GM12878 (cell line): Measurements from ENCODE around the gene HMGCS1. TPM values are rescaled to one million over a fixed set of nuclear protein-coding genes. Genes with fewer than 3 reads are reported as not detected.

Experiments
- ATAC-seq: fragments of 200-7000 bp; cut with Tn5 transposase; 3 replicates; pipeline ENCODE4 v1.9.1; 2020; ENCODE audit warnings: mild to moderate bottlenecking, moderate library complexity
- BruUV-seq: library from RNA; stranded (reverse); fragments of 400-500 nt; replicated peaks from 2 replicates; lab custom pipeline; 2021; lab: Mats Ljungman, UMichigan
- CTCF ChIA-PET: fragments of 300-600 bp; sonication (Branson Sonifier 250); formaldehyde crosslinking; extraction: SDS; loops from one replicate; lab custom pipeline; 2021; ENCODE audit warnings: inconsistent platforms; lab: Yijun Ruan, JAX
- POLR2A ChIA-PET: fragments of 350-600 bp; formaldehyde crosslinking; extraction: SDS; loops from one replicate; lab custom pipeline; 2021; ENCODE audit warnings: inconsistent platforms; lab: Charles Lee
- RAD21 ChIA-PET: fragments of 300-600 bp; sonication (Branson Sonifier 250); formaldehyde crosslinking; loops from one replicate; lab custom pipeline; 2023; ENCODE audit warnings: antibody characterized with exemption; ENCODE audit not compliant: unreplicated experiment; lab: Charles Lee
- SMC1A ChIA-PET: fragments of 300-600 bp; sonication (Branson Sonifier 250); formaldehyde crosslinking; loops from one replicate; lab custom pipeline; 2023; ENCODE audit not compliant: unreplicated experiment, uncharacterized antibody; lab: Charles Lee
- DNase-seq: peaks from one replicate; pipeline ENCODE4 v3.0.0-alpha.2; 2011; ENCODE audit warnings: low read depth, low spot score
- FAIRE-seq: peaks from 3 replicates; lab custom pipeline; 2011; peaks lifted over from hg19 to GRCh38; lab: Jason Lieb, UNC
- H2AFZ ChIP-seq: 2 replicates; pipeline ENCODE4 v1.6.0; 2011; ENCODE audit warnings: low read depth, low read length, control low read depth; ENCODE audit not compliant: control insufficient read depth
- H3K27ac ChIP-seq: 2 replicates; pipeline ENCODE4 v1.5.1; 2011; ENCODE audit warnings: control low read depth; ENCODE audit not compliant: control insufficient read depth, insufficient read depth
- H3K27me3 ChIP-seq, 2 experiments: replicated peaks in 1 of 2; 2 replicates each; pipeline versions ENCODE4 v1.6.0 to v1.6.1; 2011; ENCODE audit warnings: low read length in 1 of 2; ENCODE audit not compliant: control insufficient read depth in 2 of 2, insufficient read depth in 2 of 2
- H3K36me3 ChIP-seq, 2 experiments: 2 replicates each; pipeline ENCODE4 v1.5.1; 2011; ENCODE audit warnings: low read length in 1 of 2; ENCODE audit not compliant: control insufficient read depth in 2 of 2, insufficient read depth in 2 of 2
- H3K4me1 ChIP-seq: 2 replicates; pipeline ENCODE4 v1.6.1; 2011; ENCODE audit warnings: mild to moderate bottlenecking, low read length, moderate library complexity, mixed read lengths; ENCODE audit not compliant: control insufficient read depth, insufficient read depth
- H3K4me2 ChIP-seq: 2 replicates; pipeline ENCODE4 v1.6.0; 2011; ENCODE audit warnings: control low read depth; ENCODE audit not compliant: control insufficient read depth, insufficient read depth
- H3K4me3 ChIP-seq: fragments of 200-600 bp; sonication (generic); 2 replicates; pipeline ENCODE4 v1.5.1; 2016
- H3K79me2 ChIP-seq: 2 replicates; pipeline ENCODE4 v1.6.0; 2011; ENCODE audit warnings: low read length; ENCODE audit not compliant: control insufficient read depth, insufficient read depth
- H3K9ac ChIP-seq: 2 replicates; pipeline ENCODE4 v1.8.0; 2011; ENCODE audit warnings: low read length, control low read depth, mixed read lengths; ENCODE audit not compliant: control insufficient read depth, insufficient read depth
- H3K9me3 ChIP-seq: replicated peaks from 3 replicates; pipeline ENCODE4 v1.5.1; 2011; ENCODE audit warnings: mild to moderate bottlenecking, low read length; ENCODE audit not compliant: control insufficient read depth, insufficient read depth
- H4K20me1 ChIP-seq: 2 replicates; pipeline ENCODE4 v1.6.0; 2011; ENCODE audit not compliant: control insufficient read depth, insufficient read depth
- CREB1 ChIP-seq: IDR thresholded peaks from 2 replicates; pipeline ENCODE4 v1.6.1; 2012; ENCODE audit warnings: low read depth, mild to moderate bottlenecking, inconsistent platforms
- E2F8 ChIP-seq: fragments of 450-650 bp; IDR thresholded peaks from 2 replicates; pipeline ENCODE4 v1.6.1; 2018; ENCODE audit warnings: mild to moderate bottlenecking, low read depth, moderate library complexity; ENCODE audit not compliant: partially characterized antibody
- FOXM1 ChIP-seq: IDR thresholded peaks from 2 replicates; pipeline ENCODE4 v1.6.1; 2012; ENCODE audit warnings: low read depth, mild to moderate bottlenecking, inconsistent platforms, low read length, moderate library complexity
- MAX ChIP-seq: IDR thresholded peaks from 2 replicates; pipeline ENCODE4 v1.6.1; 2012; ENCODE audit warnings: low read depth, low read length, improper control_type of control experiment
- NKRF ChIP-seq: fragments of 450-650 bp; conservative IDR thresholded peaks from 2 replicates; pipeline ENCODE4 v1.6.1; 2017; ENCODE audit warnings: mild to moderate bottlenecking, moderate library complexity
- NR2C2 ChIP-seq: IDR thresholded peaks from 2 replicates; pipeline ENCODE4 v1.6.1; 2011; ENCODE audit warnings: borderline replicate concordance, low read depth; ENCODE audit not compliant: control insufficient read depth, insufficient read length
- RBBP5 ChIP-seq: fragments of 200-600 bp; sonication (generic); conservative IDR thresholded peaks from 2 replicates; pipeline ENCODE4 v1.6.1; 2016
- RELB ChIP-seq: fragments of 450-650 bp; IDR thresholded peaks from 2 replicates; pipeline ENCODE4 v1.6.1; 2017; ENCODE audit warnings: low read depth, mild to moderate bottlenecking, moderate library complexity
- SIN3A ChIP-seq: IDR thresholded peaks from 2 replicates; pipeline ENCODE4 v1.6.1; 2012; ENCODE audit warnings: low read depth, low read length, improper control_type of control experiment
- SMAD1 ChIP-seq: fragments of 450-650 bp; IDR thresholded peaks from 2 replicates; pipeline ENCODE4 v1.6.1; 2018; ENCODE audit warnings: mild to moderate bottlenecking, low read depth; ENCODE audit not compliant: partially characterized antibody
- TCF12 ChIP-seq: IDR thresholded peaks from 2 replicates; pipeline ENCODE4 v1.6.1; 2011; ENCODE audit warnings: low read depth, mild to moderate bottlenecking, low read length
- ZNF622 ChIP-seq: fragments of 450-650 bp; IDR thresholded peaks from 2 replicates; pipeline ENCODE4 v1.6.1; 2017; ENCODE audit warnings: mild to moderate bottlenecking, inconsistent platforms
- WGBS: methylation state at CpG from one replicate; pipeline ENCODE4 v1.1.6; 2016; ENCODE audit warnings: low lambda C conversion rate; ENCODE audit not compliant: insufficient replicate concordance, insufficient coverage; ENCODE audit errors: missing lambda C conversion rate; 5-methylcytosine and 5-hydroxymethylcytosine counted together
- in situ Hi-C: fragments of 300-500 bp; cut with MboI; formaldehyde crosslinking; loops from 9 replicates; pipeline ENCODE4 v1.14.3; 2018; ENCODE audit warnings: mixed read lengths
- intact Hi-C: fragments of 100-400 bp; cut with micrococcal nuclease; formaldehyde crosslinking; loops from one replicate; pipeline ENCODE4 v1.14.2; 2022; ENCODE audit not compliant: unreplicated experiment
- polyA plus RNA-seq, 11 experiments: library from polyadenylated mRNA; depleted of rRNA in 4 of 11; unstranded in 6 of 11; stranded (reverse) in 5 of 11; fragments of >200 nt; fragmentation: Nextera tagmentation in 4 of 11; fragmentation: Illumina TruSeq in 1 of 11; extraction: Ambion mirVana in 4 of 11; extraction: Trizol in 1 of 11; gene quantifications; 1 replicate in 1 of 11; 2 replicates in 10 of 11; pipeline versions ENCODE4 v1.2.1 to v1.2.3, GENCODE V29; 2011 to 2016; ENCODE audit warnings: inconsistent platforms in 2 of 11, missing spikeins in 2 of 11, low read depth in 1 of 11
- total RNA-seq, 4 experiments: library from RNA; depleted of rRNA in 3 of 4; stranded (reverse); fragments of >200 nt in 3 of 4; fragmentation: Illumina TruSeq in 1 of 4; extraction: Trizol in 1 of 4; gene quantifications; 2 replicates each; pipeline versions ENCODE4 v1.2.1 to v1.2.3, GENCODE V29; 2013 to 2021

The HMGCS1 gene
- total and polyA plus RNA-seq, 10 of the 15 experiments (the other 5 are each of a cell fraction or from before 2014, with no cell fraction given), result 24.0 to 193 (median 108) TPM

- 97% methylated on average over 6 of the region's 6 CpGs for WGBS
- BruUV-seq, result no TSS peak
- RAD21 ChIA-PET, result interaction anchor here (1.3 to 3.6 kb wide), 4 partner anchors 11 to 193 kb away, joined by 5 to 38 read pairs (median 11); partner anchors contain the start of gene ZNF131
- no peak for DNase-seq
- no peak overlapping the region for H3K4me3 ChIP-seq
- POLR2A ChIA-PET, result interaction anchor here (0.6 to 4.1 kb wide), 4 partner anchors 11 to 196 kb away, joined by 3 to 46 read pairs (median 17); partner anchors contain the start of genes TMEM267 and ZNF131
- H3K9ac ChIP-seq, result no peak overlapping the region
- SMC1A ChIA-PET, result interaction anchor here (3.2 to 3.9 kb wide), 3 partner anchors 72 to 170 kb away, joined by 16 to 20 read pairs (median 20); partner anchors contain the start of gene TMEM267
- CTCF ChIA-PET, result interaction anchor here (1.4 to 4.4 kb wide), 5 partner anchors 11 to 250 kb away, joined by 4 to 34 read pairs (median 23); partner anchors contain the start of gene ZNF131
- intact Hi-C loops (loop anchor here (5.0 kb wide), 4 partner anchors 168 to 322 kb away; partner anchors contain the start of genes NNT, TMEM267 and ZNF131), in situ Hi-C loops (no loop called here)
- H3K36me3 ChIP-seq, result peaks cover 0 to 3% of the 10 kb centered on the region in 2 experiments; a peak in 1 of 4 replicates
- no peak overlapping the region; the same call in 1 of the 2 replicates for H2AFZ ChIP-seq
- no peaks in the 10 kb centered on the region for H4K20me1 ChIP-seq
- no peak overlapping the region for H3K4me2 ChIP-seq
- peaks cover 35% of the 10 kb centered on the region for H3K79me2 ChIP-seq
- no peaks in the 10 kb centered on the region for H3K27me3 ChIP-seq
- H3K27ac ChIP-seq, result peak overlapping the region; percentile 82
- H3K9me3 ChIP-seq, result no peaks in the 10 kb centered on the region; the same call in 1 of the 3 replicates
- peaks cover 6% of the 10 kb centered on the region for H3K4me1 ChIP-seq
- no peak for ATAC-seq
- FAIRE-seq, result no peak
- TF ChIP-seq E2F8, result no peak
- TF ChIP-seq NR2C2, result no peak
- no peak for TF ChIP-seq FOXM1
- no peak for TF ChIP-seq MAX
- TF ChIP-seq TCF12, result no peak
- no peak for TF ChIP-seq SMAD1
- no peak for TF ChIP-seq RBBP5
- TF ChIP-seq SIN3A, result no peak
- no peak for TF ChIP-seq RELB
- TF ChIP-seq ZNF622, result no peak
- TF ChIP-seq NKRF, result no peak
- no peak for TF ChIP-seq CREB1
Observed at GRCh38 chr5:43314724-43315123, 1.5 kb upstream of the HMGCS1 start.
